Glutamatergic neuron (in vitro differentiated cells): ENCODE measurements around the gene KIF1B. TPM values are rescaled to one million over a fixed set of nuclear protein-coding genes. Genes with fewer than 3 reads are reported as not detected.
A peak's percentile ranks its signal among the peaks of the same experiment; 100 is the strongest.
"Not testable (repeated sequence)": the region's sequence is repeated elsewhere in the genome, so short reads cannot be mapped to it uniquely, and the experiment has no call there.

Source experiments
- DNase-seq: peaks from one replicate; pipeline ENCODE4 v3.0.0; 2022
- H3K27ac Mint-ChIP-seq: one replicate; pipeline ENCODE4 v1.8.0; 2020; ENCODE audit warnings: mild to moderate bottlenecking, mixed read lengths, inconsistent platforms; ENCODE audit not compliant: unreplicated experiment
- H3K27me3 Mint-ChIP-seq: one replicate; pipeline ENCODE4 v1.8.0; 2020; ENCODE audit warnings: mild to moderate bottlenecking, moderate library complexity, mixed read lengths, inconsistent platforms; ENCODE audit not compliant: unreplicated experiment
- H3K36me3 Mint-ChIP-seq: one replicate; pipeline ENCODE4 v1.8.0; 2020; ENCODE audit warnings: mild to moderate bottlenecking, mixed read lengths, inconsistent platforms; ENCODE audit not compliant: unreplicated experiment
- H3K4me1 Mint-ChIP-seq: one replicate; pipeline ENCODE4 v1.8.0; 2020; ENCODE audit warnings: mild to moderate bottlenecking, low read depth, mixed read lengths, inconsistent platforms; ENCODE audit not compliant: unreplicated experiment
- H3K4me3 Mint-ChIP-seq: one replicate; pipeline ENCODE4 v1.8.0; 2020; ENCODE audit warnings: mild to moderate bottlenecking, mixed read lengths, inconsistent platforms; ENCODE audit not compliant: unreplicated experiment
- H3K9me3 Mint-ChIP-seq: one replicate; pipeline ENCODE4 v1.8.0; 2020; ENCODE audit warnings: mild to moderate bottlenecking, moderate library complexity, mixed read lengths, inconsistent platforms; ENCODE audit not compliant: unreplicated experiment
- CTCF ChIP-seq: fragments of 200-600 bp; sonication (generic); IDR thresholded peaks from one replicate; pipeline ENCODE4 v1.5.0; 2021; ENCODE audit not compliant: partially characterized antibody, unreplicated experiment
- total RNA-seq: library from RNA; stranded (reverse); fragmentation: NEBNext Ultra II Directional; extraction: Animal tissue kit (Norgen Biotek cat#: 25700); gene quantifications from one replicate; pipeline ENCODE4 v1.2.1, GENCODE V29; 2021; ENCODE audit not compliant: unreplicated experiment

KIF1B gene
- total RNA-seq, 1 donor from 2014 or later = 261 TPM

GRCh38 chr1:10257851-10258250 lies 47.5 kb downstream of the KIF1B start:
- DNase-seq = peak; percentile 21
- Mint-ChIP-seq H3K27ac (peak overlapping the region; percentile 73), H3K9me3 (no peaks in the 10 kb centered on the region), H3K36me3 (no peaks in the 10 kb centered on the region), H3K27me3 (peaks cover 3% of the 10 kb centered on the region), H3K4me1 (peaks cover 12% of the 10 kb centered on the region), H3K4me3 (no peak overlapping the region)
- no peak for TF ChIP-seq CTCF

DNA sequence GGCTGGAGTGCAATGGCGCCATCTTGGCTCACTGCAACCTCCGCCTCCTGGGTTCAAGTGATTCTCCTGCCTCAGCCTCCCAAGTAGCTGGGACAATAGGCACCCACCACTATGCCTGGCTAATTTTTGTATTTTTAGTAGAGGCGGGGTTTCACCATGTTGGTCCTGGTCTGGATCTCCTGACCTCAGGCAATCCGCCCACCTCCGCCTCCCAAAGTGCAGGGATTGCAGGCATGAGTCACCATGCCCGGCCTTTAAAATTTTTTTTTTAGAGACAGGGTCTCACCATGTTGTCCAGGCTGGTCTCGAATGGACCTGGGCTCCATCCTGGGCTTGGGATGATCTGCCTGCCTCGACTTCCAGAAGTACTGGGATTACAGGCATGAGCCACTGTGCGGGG lies 49.2 kb downstream of the KIF1B start:
- H3K27ac Mint-ChIP-seq, H3K27me3 Mint-ChIP-seq, H3K9me3 Mint-ChIP-seq, DNase-seq, H3K4me3 Mint-ChIP-seq, H3K4me1 Mint-ChIP-seq, H3K36me3 Mint-ChIP-seq: not testable (repeated sequence)

DNA sequence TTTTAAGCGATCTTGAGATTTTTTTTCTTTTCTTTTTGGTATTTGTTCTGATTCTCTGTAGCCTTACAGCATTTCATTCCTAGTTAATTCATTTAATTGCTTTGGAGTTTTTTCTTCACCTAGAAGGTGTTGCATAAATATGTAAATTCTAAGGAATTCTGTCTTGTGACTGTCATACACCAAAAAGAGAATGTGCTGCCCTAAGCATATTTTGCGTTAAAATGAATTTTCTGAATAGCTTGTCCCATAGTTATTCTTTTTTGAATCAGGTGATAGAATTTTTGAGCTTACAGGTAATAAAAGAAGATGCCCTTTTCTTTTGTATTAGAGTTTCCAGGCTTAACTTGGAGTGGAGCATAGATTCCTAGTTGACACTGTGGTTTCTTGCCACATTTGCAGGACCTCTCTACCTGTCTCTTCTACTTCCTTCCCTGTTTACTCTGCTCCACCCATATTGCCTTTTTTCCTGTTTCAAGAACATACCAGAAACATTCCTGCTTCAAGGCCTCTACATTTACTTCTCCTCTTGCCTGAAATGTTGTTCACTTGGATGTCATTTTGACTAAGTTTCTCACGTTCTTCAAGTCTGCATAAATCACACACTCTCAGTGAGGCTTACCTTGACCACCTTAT lies 53.2 kb downstream of the KIF1B start:
- peaks cover 2% of the 10 kb centered on the region for H3K9me3 Mint-ChIP-seq
- TF ChIP-seq CTCF = no peak
- no peak overlapping the region for H3K27ac Mint-ChIP-seq
- H3K27me3 Mint-ChIP-seq = no peaks in the 10 kb centered on the region
- no peak for DNase-seq
- no peak overlapping the region for H3K4me3 Mint-ChIP-seq
- no peaks in the 10 kb centered on the region for H3K36me3 Mint-ChIP-seq
- no peaks in the 10 kb centered on the region for H3K4me1 Mint-ChIP-seq

DNA sequence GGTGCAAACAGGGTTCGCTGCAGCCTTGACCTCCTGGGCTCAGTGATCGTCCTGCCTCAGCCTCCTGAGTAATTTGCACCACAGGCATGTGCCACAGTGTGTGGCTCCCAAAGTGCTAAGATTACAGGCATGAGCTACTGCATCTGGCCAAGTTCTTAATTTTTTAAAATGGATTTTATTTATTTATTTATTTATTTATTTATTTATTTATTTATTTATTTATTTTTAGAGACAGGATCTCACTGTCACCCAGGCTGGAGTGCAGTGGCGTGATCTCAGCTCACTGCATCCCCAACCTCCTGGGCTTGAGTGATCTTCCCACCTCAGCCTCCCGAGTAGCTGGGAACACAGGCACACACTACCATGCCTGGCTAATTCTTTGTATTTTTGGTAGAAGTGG lies 54.7 kb downstream of the KIF1B start:
- Mint-ChIP-seq H3K27me3 (no peaks in the 10 kb centered on the region), H3K36me3 (no peaks in the 10 kb centered on the region)
- no peak for TF ChIP-seq CTCF

GRCh38 chr1:10265900-10266299 lies 55.5 kb downstream of the KIF1B start:
- no peaks in the 10 kb centered on the region for H3K36me3 Mint-ChIP-seq
- no peaks in the 10 kb centered on the region for H3K4me1 Mint-ChIP-seq
- H3K4me3 Mint-ChIP-seq = no peak overlapping the region
- H3K27me3 Mint-ChIP-seq = no peaks in the 10 kb centered on the region
- TF ChIP-seq CTCF = no peak
- no peak for DNase-seq
- H3K9me3 Mint-ChIP-seq = peaks cover 2% of the 10 kb centered on the region
- no peak overlapping the region for H3K27ac Mint-ChIP-seq

More for the DNA sequence above, 54.7 kb downstream of the KIF1B start:
- Mint-ChIP-seq H3K4me3 (no peak overlapping the region), H3K27ac (no peak overlapping the region), H3K4me1 (no peaks in the 10 kb centered on the region), H3K9me3 (peaks cover 2% of the 10 kb centered on the region)
- no peak for DNase-seq
